Neural cell (in vitro differentiated cells): ENCODE measurements around the gene ANKFN1. TPM values are rescaled to one million over a fixed set of nuclear protein-coding genes. Genes with fewer than 3 reads are reported as not detected.

Experiments used
- H2AFZ ChIP-seq: fragments of 200-600, 300-800 bp; sonication (generic), shearing (Covaris generic); 2 replicates; pipeline ENCODE4 v1.6.0; 2014; ENCODE audit warnings: low read depth, mild to moderate bottlenecking, antibody characterized with exemption, low read length, moderate library complexity
- H3F3A ChIP-seq: fragments of 200-600 bp; shearing (Covaris generic); 2 replicates; pipeline ENCODE4 v1.6.1; 2016; ENCODE audit warnings: mild to moderate bottlenecking, moderate library complexity, mixed read lengths, antibody characterized with exemption, low read length; ENCODE audit not compliant: insufficient read depth, poor library complexity, severe bottlenecking
- H3K27ac ChIP-seq: fragments of 200-600, 300-800 bp; sonication (generic), shearing (Covaris generic); 2 replicates; pipeline ENCODE4 v1.5.1; 2014; ENCODE audit warnings: mild to moderate bottlenecking, low read length, moderate library complexity
- H3K27me3 ChIP-seq: fragments of 300-800, 200-600 bp; sonication (generic), shearing (Covaris generic); 2 replicates; pipeline ENCODE4 v1.6.0; 2014; ENCODE audit warnings: mild to moderate bottlenecking, low read depth, low read length, moderate library complexity; ENCODE audit not compliant: insufficient read depth
- H3K36me3 ChIP-seq: fragments of 300-800, 200-600 bp; sonication (generic), shearing (Covaris generic); 2 replicates; pipeline ENCODE4 v1.5.1; 2014; ENCODE audit warnings: mild to moderate bottlenecking, antibody characterized with exemption, low read length, moderate library complexity; ENCODE audit not compliant: insufficient read depth
- H3K4me2 ChIP-seq: fragments of 300-800, 200-600 bp; sonication (generic), shearing (Covaris generic); 2 replicates; pipeline ENCODE4 v1.6.0; 2014; ENCODE audit warnings: mild to moderate bottlenecking, low read length
- H3K4me3 ChIP-seq: fragments of 300-800, 200-600 bp; sonication (generic), shearing (Covaris generic); 2 replicates; pipeline ENCODE4 v1.5.1; 2014; ENCODE audit warnings: mild to moderate bottlenecking, low read length, moderate library complexity
- H3K79me2 ChIP-seq: fragments of 200-600 bp; shearing (Covaris generic); replicated peaks from 2 replicates; pipeline ENCODE4 v1.6.0; 2014; ENCODE audit warnings: mild to moderate bottlenecking, low read length, moderate library complexity; ENCODE audit not compliant: insufficient read depth
- H3K9ac ChIP-seq: fragments of 300-800, 200-600 bp; sonication (generic), shearing (Covaris generic); 2 replicates; pipeline ENCODE4 v1.6.1; 2016; ENCODE audit warnings: mild to moderate bottlenecking, low read length, mixed read lengths
- H3K9me2 ChIP-seq: fragments of 200-600 bp; shearing (Covaris generic); 2 replicates; pipeline ENCODE4 v1.6.1; 2016; ENCODE audit warnings: mild to moderate bottlenecking, low read length, mixed read lengths; ENCODE audit not compliant: insufficient read depth
- H3K9me3 ChIP-seq: fragments of 200-600, 300-800 bp; sonication (generic), shearing (Covaris generic); 2 replicates; pipeline ENCODE4 v1.6.1; 2016; ENCODE audit warnings: mild to moderate bottlenecking, mixed run types, low read length, moderate library complexity, mixed read lengths
- H4K20me1 ChIP-seq: fragments of 200-600 bp; shearing (Covaris generic); 2 replicates; pipeline ENCODE4 v1.6.1; 2016; ENCODE audit warnings: mild to moderate bottlenecking, mixed run types; ENCODE audit not compliant: insufficient read depth
- CTCF ChIP-seq: fragments of 450-650 bp; IDR thresholded peaks from 2 replicates; pipeline ENCODE4 v1.5.1; 2014; ENCODE audit warnings: antibody characterized with exemption, mild to moderate bottlenecking, moderate library complexity; ENCODE audit not compliant: poor library complexity, severe bottlenecking
- EP300 ChIP-seq: fragments of 450-650 bp; conservative IDR thresholded peaks from 2 replicates; pipeline ENCODE4 v1.6.1; 2014; ENCODE audit warnings: antibody characterized with exemption, mild to moderate bottlenecking, moderate library complexity; ENCODE audit not compliant: poor library complexity, severe bottlenecking
- EZH2 ChIP-seq: fragments of 200-600, 300-800 bp; shearing (Covaris generic), sonication (generic); IDR thresholded peaks from 2 replicates; pipeline ENCODE4 v1.6.1; 2014; ENCODE audit warnings: antibody characterized with exemption, low read length, borderline replicate concordance, mild to moderate bottlenecking; ENCODE audit not compliant: insufficient read depth, poor library complexity, severe bottlenecking
- MXI1 ChIP-seq: fragments of 450-650 bp; conservative IDR thresholded peaks from 2 replicates; pipeline ENCODE4 v1.6.1; 2014; ENCODE audit warnings: antibody characterized with exemption, mild to moderate bottlenecking; ENCODE audit not compliant: poor library complexity, severe bottlenecking
- POLR2AphosphoS5 ChIP-seq: IDR thresholded peaks from 2 replicates; pipeline ENCODE4 v1.6.1; 2012
- RAD21 ChIP-seq: fragments of 450-650 bp; conservative IDR thresholded peaks from 2 replicates; pipeline ENCODE4 v1.6.1; 2014; ENCODE audit warnings: antibody characterized with exemption, mild to moderate bottlenecking, moderate library complexity
- REST ChIP-seq: IDR thresholded peaks from 2 replicates; pipeline ENCODE4 v1.6.1; 2012; ENCODE audit warnings: borderline replicate concordance
- SMC3 ChIP-seq: fragments of 450-650 bp; conservative IDR thresholded peaks from 2 replicates; pipeline ENCODE4 v1.6.1; 2014; ENCODE audit warnings: antibody characterized with exemption, mild to moderate bottlenecking, moderate library complexity; ENCODE audit not compliant: poor library complexity
- TAF1 ChIP-seq: IDR thresholded peaks from 2 replicates; pipeline ENCODE4 v1.6.1; 2012; ENCODE audit warnings: low read depth
- polyA plus RNA-seq: library from polyadenylated mRNA; depleted of rRNA; stranded (reverse); fragments of >200 nt; gene quantifications from 2 replicates; pipeline ENCODE4 v1.2.3, GENCODE V29; 2014

The ANKFN1 gene
- polyA plus RNA-seq, 1 donor from 2014 or later = 0.14 TPM

DNA sequence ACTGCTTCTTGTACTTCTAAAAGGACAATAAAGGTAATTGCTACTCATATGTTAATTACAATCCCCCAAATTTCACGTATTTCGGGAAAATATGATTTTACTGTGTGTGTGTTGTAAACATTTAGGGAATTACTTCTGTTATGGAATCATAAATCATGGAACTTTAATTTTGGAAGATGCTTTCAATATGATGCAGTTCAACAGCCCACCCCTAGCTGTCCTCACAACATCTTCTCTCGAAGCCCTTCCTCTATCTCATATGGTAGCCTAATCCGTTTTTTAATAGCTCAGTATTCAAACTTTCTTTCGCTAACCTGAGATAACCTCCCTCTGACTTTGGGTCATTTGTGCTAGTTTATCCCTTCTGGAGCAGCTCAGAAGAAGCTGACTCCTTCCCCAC lies 78.4 kb downstream of the ANKFN1 start:
- Histone ChIP-seq H3K9me2 (no peaks in the 10 kb centered on the region), H3K9ac (no peak overlapping the region), H4K20me1 (no peaks in the 10 kb centered on the region), H2AFZ (no peak overlapping the region), H3F3A (no peaks in the 10 kb centered on the region), H3K79me2 (no peaks in the 10 kb centered on the region), H3K27ac (no peak overlapping the region), H3K4me2 (no peak overlapping the region), H3K36me3 (no peaks in the 10 kb centered on the region), H3K4me3 (no peak overlapping the region), H3K9me3 (no peaks in the 10 kb centered on the region), H3K27me3 (no peaks in the 10 kb centered on the region)
- TF ChIP-seq EP300 = no peak
- TF ChIP-seq RAD21 = no peak
- TF ChIP-seq CTCF = no peak
- no peak for TF ChIP-seq TAF1
- no peak for TF ChIP-seq EZH2
- TF ChIP-seq MXI1 = no peak
- no peak for TF ChIP-seq POLR2AphosphoS5
- TF ChIP-seq SMC3 = no peak
- TF ChIP-seq REST = no peak

DNA sequence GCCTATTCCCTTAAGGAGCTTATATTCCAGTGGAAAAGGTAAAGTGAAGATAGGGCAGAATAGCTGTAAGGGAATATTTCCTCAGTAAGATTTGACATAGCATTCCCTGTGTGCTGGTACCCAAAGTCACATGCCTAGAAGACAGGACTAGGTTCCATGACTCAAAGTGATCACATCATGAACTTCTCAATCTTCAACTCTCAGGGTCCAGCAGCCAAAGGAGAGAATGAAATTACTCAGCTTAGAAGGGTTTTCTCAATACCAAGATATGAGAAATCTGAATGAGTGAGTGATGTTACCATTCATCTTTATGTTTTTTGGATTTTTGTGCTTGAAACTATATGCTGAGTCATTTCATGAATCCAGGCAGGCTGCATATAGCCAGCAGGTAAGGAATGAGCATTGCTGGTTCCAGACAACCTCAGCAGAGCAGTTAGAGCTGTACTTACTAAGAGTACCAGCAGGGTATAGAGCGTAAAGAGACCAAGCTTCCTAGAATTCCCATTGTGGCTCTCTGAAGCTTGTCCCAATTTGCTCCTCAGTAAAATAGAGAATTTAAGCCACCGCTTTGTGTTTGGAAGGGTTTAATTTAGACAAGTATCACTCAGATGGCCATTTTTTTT lies 91.1 kb downstream of the ANKFN1 start:
- Histone ChIP-seq H4K20me1 (no peaks in the 10 kb centered on the region), H3K4me2 (no peak overlapping the region), H3K9me2 (no peaks in the 10 kb centered on the region), H3K9me3 (no peaks in the 10 kb centered on the region), H2AFZ (no peak overlapping the region), H3K27me3 (no peaks in the 10 kb centered on the region), H3K36me3 (no peaks in the 10 kb centered on the region), H3K9ac (no peak overlapping the region), H3K79me2 (no peaks in the 10 kb centered on the region), H3K27ac (no peak overlapping the region), H3F3A (no peaks in the 10 kb centered on the region), H3K4me3 (no peak overlapping the region)
- no peak for TF ChIP-seq TAF1
- TF ChIP-seq POLR2AphosphoS5 = no peak
- no peak for TF ChIP-seq REST
- no peak for TF ChIP-seq EP300
- no peak for TF ChIP-seq MXI1
- no peak for TF ChIP-seq EZH2
- TF ChIP-seq CTCF = no peak
- TF ChIP-seq SMC3 = no peak
- no peak for TF ChIP-seq RAD21
